NCI-H345 treated with DMSO at 0.1 percent for 48 hours (cell line): ENCODE results near the gene EVPLL.
"Not testable (repeated sequence)": the region's sequence is repeated elsewhere in the genome, so short reads cannot be mapped to it uniquely, and the experiment has no call there.

Source experiments
- DNase-seq: peaks from one replicate; lab custom pipeline; 2025; ENCODE audit not compliant: unreplicated experiment; lab: John Stamatoyannopoulos, UW

EVPLL gene

GRCh38 chr17:18423015-18423414 lies 45.4 kb downstream of the EVPLL start:
- DNase-seq, result not testable (repeated sequence)

GRCh38 chr17:18425593-18425992 lies 48.0 kb downstream of the EVPLL start:
- not testable (repeated sequence) for DNase-seq

GRCh38 chr17:18426639-18427038 lies 49.1 kb downstream of the EVPLL start:
- DNase-seq, result not testable (repeated sequence)

- DNase-seq, result not testable (repeated sequence)
Observed at GRCh38 chr17:18432206-18432605, 54.6 kb downstream of the EVPLL start.
